ENCODE data around the gene MRPS18A.

- no peak for TF ChIP-seq POLR2A (IDR thresholded peaks at IDR 0.05)
- TF ChIP-seq, protein P1, sequence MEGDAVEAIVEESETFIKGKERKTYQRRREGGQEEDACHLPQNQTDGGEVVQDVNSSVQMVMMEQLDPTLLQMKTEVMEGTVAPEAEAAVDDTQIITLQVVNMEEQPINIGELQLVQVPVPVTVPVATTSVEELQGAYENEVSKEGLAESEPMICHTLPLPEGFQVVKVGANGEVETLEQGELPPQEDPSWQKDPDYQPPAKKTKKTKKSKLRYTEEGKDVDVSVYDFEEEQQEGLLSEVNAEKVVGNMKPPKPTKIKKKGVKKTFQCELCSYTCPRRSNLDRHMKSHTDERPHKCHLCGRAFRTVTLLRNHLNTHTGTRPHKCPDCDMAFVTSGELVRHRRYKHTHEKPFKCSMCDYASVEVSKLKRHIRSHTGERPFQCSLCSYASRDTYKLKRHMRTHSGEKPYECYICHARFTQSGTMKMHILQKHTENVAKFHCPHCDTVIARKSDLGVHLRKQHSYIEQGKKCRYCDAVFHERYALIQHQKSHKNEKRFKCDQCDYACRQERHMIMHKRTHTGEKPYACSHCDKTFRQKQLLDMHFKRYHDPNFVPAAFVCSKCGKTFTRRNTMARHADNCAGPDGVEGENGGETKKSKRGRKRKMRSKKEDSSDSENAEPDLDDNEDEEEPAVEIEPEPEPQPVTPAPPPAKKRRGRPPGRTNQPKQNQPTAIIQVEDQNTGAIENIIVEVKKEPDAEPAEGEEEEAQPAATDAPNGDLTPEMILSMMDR (IDR thresholded peaks at IDR 0.05) = no peak
Observed at GRCh38 chr6:43630980-43631619, 56.5 kb downstream of the MRPS18A start.

Measured in esophagus squamous epithelium (tissue), 4 donors.